Measurements from ENCODE around the gene VPREB1.

Gene VPREB1

GRCh38 chr22:22197993-22198402, 46.6 kb upstream of the VPREB1 start:
- Histone ChIP-seq H3K27me3 (peaks cover 13% of the 10 kb centered on the region), H3K4me3 (ENCODE audit: low read depth, low read length) (no peak overlapping the region), H3K9me3 (no peaks in the 10 kb centered on the region), H3K4me1 (no peaks in the 10 kb centered on the region), H3K36me3 (no peaks in the 10 kb centered on the region)
- no peak for DNase-seq
- no peak for TF ChIP-seq CTCF (IDR thresholded peaks at IDR 0.05; ENCODE audit: low read depth, low read length)

GRCh38 chr22:22198751-22199150, 45.8 kb upstream of the VPREB1 start:
- H3K4me1 ChIP-seq = no peaks in the 10 kb centered on the region
- peaks cover 20% of the 10 kb centered on the region for H3K27me3 ChIP-seq

DNA sequence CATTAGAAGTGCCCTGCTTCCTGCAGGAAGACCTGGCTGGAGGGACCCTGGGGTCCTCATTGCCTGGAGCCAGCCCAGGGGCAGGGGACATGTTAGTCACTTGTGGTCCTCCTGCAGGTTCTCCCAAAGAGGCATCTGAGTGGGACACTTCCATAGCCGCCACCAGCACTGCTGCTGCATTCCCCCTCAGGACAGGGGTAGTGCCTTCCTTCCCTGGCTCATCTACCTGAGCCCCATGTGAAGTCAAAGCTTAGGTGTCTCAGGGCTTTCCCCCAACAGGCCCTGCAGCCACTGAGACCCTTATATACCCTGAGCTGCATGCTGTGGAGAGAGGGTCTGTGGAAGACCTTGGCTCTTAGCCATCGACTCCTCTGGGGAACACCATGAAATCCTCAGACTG, 45.0 kb upstream of the VPREB1 start:
- Histone ChIP-seq H3K27me3 (peaks cover 26% of the 10 kb centered on the region), H3K4me1 (no peaks in the 10 kb centered on the region), H3K36me3 (no peaks in the 10 kb centered on the region), H3K9me3 (no peaks in the 10 kb centered on the region), H3K4me3 (ENCODE audit: low read depth, low read length) (no peak overlapping the region)
- no peak for TF ChIP-seq CTCF (IDR thresholded peaks at IDR 0.05; ENCODE audit: low read depth, low read length)
- DNase-seq = no peak

More at GRCh38 chr22:22198751-22199150, 45.8 kb upstream of the VPREB1 start:
- no peak overlapping the region for H3K4me3 ChIP-seq (ENCODE audit: low read depth, low read length)
- H3K36me3 ChIP-seq = no peaks in the 10 kb centered on the region
- TF ChIP-seq CTCF (IDR thresholded peaks at IDR 0.05; ENCODE audit: low read depth, low read length) = no peak
- no peak for DNase-seq
- H3K9me3 ChIP-seq = no peaks in the 10 kb centered on the region

- DNase-seq = no peak
- no peak for TF ChIP-seq CTCF (IDR thresholded peaks at IDR 0.05; ENCODE audit: low read depth, low read length)
- Histone ChIP-seq H3K9me3 (no peaks in the 10 kb centered on the region), H3K36me3 (no peaks in the 10 kb centered on the region), H3K4me3 (ENCODE audit: low read depth, low read length) (no peak overlapping the region), H3K27me3 (peaks cover 35% of the 10 kb centered on the region), H3K4me1 (no peaks in the 10 kb centered on the region)
Measured at GRCh38 chr22:22200569-22201184, 43.9 kb upstream of the VPREB1 start.

- H3K4me3 ChIP-seq (ENCODE audit: low read depth, low read length) = no peak overlapping the region
- TF ChIP-seq CTCF (IDR thresholded peaks at IDR 0.05; ENCODE audit: low read depth, low read length) = peak; percentile 85
- peak; percentile 60 for DNase-seq
Measured at GRCh38 chr22:22201185-22201929, 43.2 kb upstream of the VPREB1 start.

DNA sequence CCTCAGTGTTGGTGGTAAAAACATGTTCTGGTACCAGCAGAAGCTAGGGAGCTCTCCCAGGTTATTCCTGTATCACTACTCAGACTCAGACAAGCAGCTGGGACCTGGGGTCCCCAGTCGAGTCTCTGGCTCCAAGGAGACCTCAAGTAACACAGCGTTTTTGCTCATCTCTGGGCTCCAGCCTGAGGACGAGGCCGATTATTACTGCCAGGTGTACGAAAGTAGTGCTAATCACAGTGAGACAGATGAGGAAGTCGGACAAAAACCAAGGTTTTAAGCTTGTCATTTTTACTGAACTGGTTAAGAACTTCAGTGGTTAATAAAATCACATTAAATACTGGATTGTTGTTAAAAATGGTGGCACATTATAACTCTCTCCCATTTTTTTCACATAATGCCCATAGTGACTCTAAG, 42.6 kb upstream of the VPREB1 start:
- Histone ChIP-seq H3K27me3 (peaks cover 43% of the 10 kb centered on the region), H3K4me3 (ENCODE audit: low read depth, low read length) (no peak overlapping the region), H3K9me3 (no peaks in the 10 kb centered on the region), H3K36me3 (no peaks in the 10 kb centered on the region), H3K4me1 (no peaks in the 10 kb centered on the region)
- no peak for TF ChIP-seq CTCF (IDR thresholded peaks at IDR 0.05; ENCODE audit: low read depth, low read length)
- DNase-seq = no peak

More at GRCh38 chr22:22201185-22201929, 43.2 kb upstream of the VPREB1 start:
- peaks cover 42% of the 10 kb centered on the region for H3K27me3 ChIP-seq
- H3K36me3 ChIP-seq = no peaks in the 10 kb centered on the region
- no peaks in the 10 kb centered on the region for H3K9me3 ChIP-seq
- no peaks in the 10 kb centered on the region for H3K4me1 ChIP-seq

All from BE2C (cell line).